Measurements from ENCODE around the gene TBX18.

The TBX18 gene

GRCh38 chr6:84728602-84729001, 35.8 kb downstream of the TBX18 start:
- peak; percentile 44 for TF ChIP-seq CTCF (conservative IDR thresholded peaks at IDR 0.05)
- TF ChIP-seq ZFX (IDR thresholded peaks at IDR 0.05) = no peak
- H3K27ac ChIP-seq = no peak overlapping the region

- H3K27ac ChIP-seq = no peak overlapping the region
- TF ChIP-seq ZFX (IDR thresholded peaks at IDR 0.05) (no peak), CTCF (conservative IDR thresholded peaks at IDR 0.05) (no peak)
Measured at GRCh38 chr6:84719152-84719551, 45.2 kb downstream of the TBX18 start.

- no peak for TF ChIP-seq ZFX (IDR thresholded peaks at IDR 0.05)
- no peak for TF ChIP-seq CTCF (conservative IDR thresholded peaks at IDR 0.05)
- H3K27ac ChIP-seq = no peak overlapping the region
Measured at GRCh38 chr6:84718038-84718955, 46.1 kb downstream of the TBX18 start.

GRCh38 chr6:84709121-84709520, 55.3 kb downstream of the TBX18 start:
- H3K27ac ChIP-seq = no peak overlapping the region
- TF ChIP-seq CTCF (conservative IDR thresholded peaks at IDR 0.05) (no peak), ZFX (IDR thresholded peaks at IDR 0.05) (no peak)

DNA sequence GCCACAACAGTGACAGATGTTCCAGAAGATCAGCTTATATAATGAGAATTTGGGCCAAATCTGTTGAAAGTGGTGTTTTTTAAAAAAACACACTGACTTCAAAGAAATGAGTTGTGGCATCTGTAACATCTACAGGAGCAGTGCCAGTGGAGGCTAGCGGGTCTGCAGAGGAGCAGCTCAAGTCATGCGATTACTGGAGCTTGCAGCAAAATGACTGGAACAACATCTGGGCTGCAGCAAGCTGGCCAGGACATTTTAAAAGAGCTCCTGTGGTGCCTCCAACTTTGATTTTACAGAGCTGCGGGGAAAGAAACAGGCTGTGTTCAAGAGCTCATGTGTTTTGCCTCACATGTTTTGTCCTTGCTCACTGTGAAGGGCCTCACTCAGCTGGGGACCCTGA, 57.2 kb downstream of the TBX18 start:
- TF ChIP-seq CTCF (conservative IDR thresholded peaks at IDR 0.05) = no peak
- TF ChIP-seq ZFX (IDR thresholded peaks at IDR 0.05) = no peak
- no peak overlapping the region for H3K27ac ChIP-seq

DNA sequence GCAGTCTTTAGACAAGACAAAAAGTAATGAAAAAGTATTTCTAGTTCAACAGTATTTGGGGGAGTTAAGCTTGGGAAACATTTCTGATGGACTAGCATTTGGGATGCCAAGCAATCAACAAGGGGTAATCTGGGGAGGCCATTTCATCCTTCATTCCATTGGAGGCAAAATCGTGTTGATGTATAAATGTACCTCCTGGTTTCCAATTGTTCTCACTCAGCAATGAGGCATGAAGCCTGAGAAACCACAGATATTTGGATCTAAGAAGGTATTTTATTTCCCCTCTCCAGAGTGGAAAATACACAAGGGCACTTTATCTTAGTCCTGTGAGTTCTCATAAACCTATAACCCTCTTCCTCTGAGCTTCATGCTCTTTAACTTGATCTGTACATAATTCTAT, 68.2 kb downstream of the TBX18 start:
- no peak for TF ChIP-seq ZFX (IDR thresholded peaks at IDR 0.05)
- H3K27ac ChIP-seq = no peak overlapping the region

DNA sequence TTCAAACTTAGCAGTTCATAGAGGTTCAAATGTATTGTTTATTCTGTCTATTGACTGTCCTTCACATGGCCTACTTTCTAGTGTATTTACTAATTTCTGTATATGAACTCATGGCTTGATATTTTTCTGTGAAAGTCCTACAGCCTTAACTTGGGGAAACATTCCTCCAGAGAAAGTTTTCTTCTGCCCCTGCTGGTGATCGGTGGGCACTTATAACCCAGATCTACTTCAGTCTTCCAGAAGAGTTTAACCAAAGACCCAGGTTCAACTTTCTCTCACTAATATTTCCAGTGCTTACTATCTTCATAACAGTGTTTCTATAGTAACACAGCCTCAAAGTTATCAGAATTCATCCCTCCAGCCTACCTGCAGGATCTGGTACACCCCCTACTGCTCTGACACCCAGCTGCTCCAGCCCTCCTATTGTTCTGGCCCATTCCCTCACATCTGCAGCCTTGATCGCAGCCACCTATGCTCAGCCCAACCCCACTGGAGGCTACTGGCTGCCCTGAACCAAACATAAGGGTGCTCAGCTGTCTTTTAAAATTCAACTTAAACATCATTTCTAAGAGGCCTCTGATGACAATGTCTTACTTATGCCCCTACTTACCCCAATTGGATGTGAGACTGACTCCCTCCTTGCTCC, 72.3 kb downstream of the TBX18 start:
- TF ChIP-seq CTCF (conservative IDR thresholded peaks at IDR 0.05) (no peak), ZFX (IDR thresholded peaks at IDR 0.05) (no peak)
- no peak overlapping the region for H3K27ac ChIP-seq

All from C4-2B (cell line).